ENCODE results near the gene LRRC3. TPM values are rescaled to one million over a fixed set of nuclear protein-coding genes. Genes with fewer than 3 reads are reported as not detected.

The LRRC3 gene
- total RNA-seq, 1 donor from 2014 or later: 2.1 TPM

DNA sequence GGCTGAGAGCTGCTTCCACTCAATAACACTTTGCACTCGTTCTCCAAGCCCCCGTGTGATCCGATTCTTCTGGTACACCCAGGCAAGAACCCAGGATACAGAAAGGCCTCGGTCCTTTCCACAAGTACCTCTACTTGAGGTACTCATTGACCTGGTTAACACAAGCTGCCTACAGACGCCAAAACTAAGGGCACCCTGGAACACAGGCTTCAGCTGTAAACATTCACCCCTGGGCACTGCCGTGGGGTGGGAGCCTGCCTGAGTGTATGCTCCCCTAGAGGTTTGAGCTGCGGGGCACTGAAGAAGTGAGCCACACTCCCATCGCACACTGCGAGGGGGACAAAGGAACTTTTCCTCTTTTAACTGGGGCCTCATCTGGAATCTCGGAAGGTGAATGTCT lies 30.5 kb downstream of the LRRC3 start:
- no peak for ATAC-seq
- no peak for DNase-seq
- intact Hi-C loops (cut with micrococcal nuclease): no loop called here

DNA sequence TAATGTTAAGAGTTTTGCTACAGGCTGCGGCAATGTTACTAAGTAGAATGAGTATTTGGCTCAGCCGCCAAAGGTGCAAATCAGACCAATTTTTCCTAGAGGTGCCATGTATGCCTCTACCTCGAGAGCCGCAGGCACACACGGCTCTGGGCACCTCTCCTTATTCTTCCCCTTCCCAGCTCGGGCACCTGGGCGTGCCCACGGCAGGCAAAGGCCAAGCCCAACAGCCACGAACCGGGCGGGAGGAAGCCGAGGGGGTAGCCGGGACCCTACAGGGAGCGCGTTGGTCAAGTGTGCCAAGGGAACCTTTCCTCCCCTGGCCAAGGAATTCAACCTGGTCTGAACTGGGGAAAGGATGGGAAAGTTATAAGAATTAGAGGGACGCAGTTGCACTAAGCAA lies 31.0 kb downstream of the LRRC3 start:
- ATAC-seq: no peak
- no peak for DNase-seq
- intact Hi-C loops (cut with micrococcal nuclease): no loop called here

DNA sequence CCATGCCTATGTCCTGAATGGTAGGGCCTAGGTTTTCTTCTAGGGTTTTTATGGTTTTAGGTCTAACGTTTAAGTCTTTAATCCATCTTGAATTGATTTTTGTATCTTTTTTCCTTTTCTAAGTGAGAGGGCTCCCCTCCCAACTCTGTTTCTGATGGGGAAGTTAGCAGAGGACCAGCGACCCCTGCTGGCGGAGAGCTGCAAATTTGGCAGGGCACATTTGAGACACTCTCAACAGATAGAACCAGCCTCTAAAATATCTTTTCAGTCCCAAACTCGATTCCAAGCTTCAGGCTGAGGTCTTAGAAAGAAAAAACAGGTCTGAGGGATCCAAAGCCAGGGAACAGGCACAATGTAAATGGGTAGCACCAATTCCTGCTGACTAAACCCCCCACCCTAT lies 32.5 kb downstream of the LRRC3 start:
- intact Hi-C loops (cut with micrococcal nuclease): no loop called here
- ATAC-seq (no peak), DNase-seq (no peak)

GRCh38 chr21:44489962-44490361 lies 34.7 kb downstream of the LRRC3 start:
- ATAC-seq (no peak), DNase-seq (no peak)
- intact Hi-C loops (cut with micrococcal nuclease): loop anchor here (10.0 kb wide), 1 partner anchor 65 kb away; the partner anchor contains the start of genes KRTAP10-2 and KRTAP10-3

- intact Hi-C loops (cut with micrococcal nuclease): loop anchor here (10.0 kb wide), 1 partner anchor 64 kb away; the partner anchor contains the start of genes KRTAP10-2 and KRTAP10-3
- DNase-seq: no peak
- ATAC-seq: no peak
Observed at GRCh38 chr21:44490405-44490804, 35.1 kb downstream of the LRRC3 start.

DNA sequence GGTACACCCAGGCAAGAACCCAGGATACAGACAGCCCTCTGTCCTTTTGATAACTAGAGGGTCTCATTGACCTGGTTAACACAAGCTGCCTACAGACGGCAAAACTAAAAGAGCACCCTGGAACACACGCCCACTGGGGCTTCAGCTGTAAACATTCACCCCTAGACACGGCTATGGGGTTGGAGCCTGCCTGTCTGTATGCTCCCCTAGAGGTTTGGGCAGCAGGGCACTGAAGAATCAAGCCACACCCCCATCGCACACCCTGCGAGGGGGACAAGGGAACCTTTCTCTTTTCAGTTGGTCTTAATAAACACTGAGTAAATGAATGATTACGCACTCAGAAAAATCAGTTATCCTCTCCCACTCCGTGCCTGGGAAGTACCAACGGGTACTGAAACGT lies 35.5 kb downstream of the LRRC3 start:
- ATAC-seq (no peak), DNase-seq (no peak)
- intact Hi-C loops (cut with micrococcal nuclease): loop anchor here (10.0 kb wide), 1 partner anchor 64 kb away; the partner anchor contains the start of genes KRTAP10-2 and KRTAP10-3

- no peak for DNase-seq
- no peak for ATAC-seq
- intact Hi-C loops (cut with micrococcal nuclease): loop anchor here (10.0 kb wide), 1 partner anchor 62 kb away; the partner anchor contains the start of genes KRTAP10-2 and KRTAP10-3
Observed at GRCh38 chr21:44492567-44493385, 37.5 kb downstream of the LRRC3 start.

- ATAC-seq: no peak
- intact Hi-C loops (cut with micrococcal nuclease): loop anchor here (10.0 kb wide), 1 partner anchor 60 kb away; the partner anchor contains the start of genes KRTAP10-2 and KRTAP10-3
- DNase-seq: no peak
Observed at GRCh38 chr21:44494418-44494817, 39.1 kb downstream of the LRRC3 start.

DNA sequence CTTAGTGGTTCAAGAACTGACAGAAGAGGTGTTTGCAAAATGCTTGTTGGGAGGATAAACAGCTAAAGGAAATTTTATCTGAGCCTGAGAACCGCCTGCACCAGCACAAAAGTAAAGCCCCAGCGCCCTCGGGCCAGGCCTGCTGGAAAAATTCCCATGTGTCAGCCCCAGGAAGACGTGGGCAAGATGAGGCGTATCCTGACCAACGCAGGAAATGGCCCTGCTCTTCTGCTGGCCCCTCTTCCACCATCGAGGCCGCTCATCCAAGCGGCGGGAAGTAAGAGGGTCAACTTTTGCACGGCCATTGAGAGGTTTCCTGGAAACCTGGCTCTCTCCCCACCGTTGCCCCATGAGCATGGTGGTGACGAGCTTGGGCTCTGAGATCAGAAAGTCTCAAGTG lies 39.6 kb downstream of the LRRC3 start:
- ATAC-seq: no peak
- intact Hi-C loops (cut with micrococcal nuclease): loop anchor here (10.0 kb wide), 1 partner anchor 60 kb away; the partner anchor contains the start of genes KRTAP10-2 and KRTAP10-3
- DNase-seq: no peak

- DNase-seq (no peak), ATAC-seq (peak; percentile 88)
- intact Hi-C loops (cut with micrococcal nuclease): loop anchor here (10.0 kb wide), 1 partner anchor 59 kb away; the partner anchor contains the start of genes KRTAP10-2 and KRTAP10-3
Observed at GRCh38 chr21:44495611-44496563, 40.6 kb downstream of the LRRC3 start.

- ATAC-seq (peak; percentile 35), DNase-seq (no peak)
- intact Hi-C loops (cut with micrococcal nuclease): loop anchor here (10.0 kb wide), 1 partner anchor 58 kb away; the partner anchor contains the start of genes KRTAP10-2 and KRTAP10-3
Observed at GRCh38 chr21:44496564-44497550, 41.5 kb downstream of the LRRC3 start.

GRCh38 chr21:44497703-44498126 lies 42.4 kb downstream of the LRRC3 start:
- no peak for DNase-seq
- ATAC-seq: peak; percentile 17
- intact Hi-C loops (cut with micrococcal nuclease): loop anchor here (10.0 kb wide), 1 partner anchor 57 kb away; the partner anchor contains the start of genes KRTAP10-2 and KRTAP10-3

GRCh38 chr21:44498280-44499210 lies 43.2 kb downstream of the LRRC3 start:
- DNase-seq (no peak), ATAC-seq (no peak)
- intact Hi-C loops (cut with micrococcal nuclease): loop anchor here (10.0 kb wide), 1 partner anchor 56 kb away; the partner anchor contains the start of genes KRTAP10-2 and KRTAP10-3

DNA sequence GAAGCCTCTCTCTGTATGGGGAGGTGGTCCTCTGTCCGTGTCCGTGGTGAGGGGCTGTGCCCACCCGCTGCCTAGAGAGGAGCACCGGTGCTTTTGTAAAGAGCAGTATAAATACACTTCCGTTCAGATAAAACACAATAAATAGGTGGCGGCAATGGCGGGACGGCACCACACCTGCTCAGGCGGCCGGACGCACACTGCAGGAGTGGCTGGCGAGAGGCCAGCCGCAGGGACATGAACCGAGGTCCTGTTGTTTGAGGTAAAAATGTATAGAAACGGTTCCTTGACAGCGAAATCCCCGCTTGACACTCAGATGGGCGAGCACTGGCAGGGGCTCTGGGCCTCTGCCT lies 43.9 kb downstream of the LRRC3 start:
- DNase-seq (no peak), ATAC-seq (no peak)
- intact Hi-C loops (cut with micrococcal nuclease): loop anchor here (10.0 kb wide), 1 partner anchor 56 kb away; the partner anchor contains the start of genes KRTAP10-2 and KRTAP10-3

DNA sequence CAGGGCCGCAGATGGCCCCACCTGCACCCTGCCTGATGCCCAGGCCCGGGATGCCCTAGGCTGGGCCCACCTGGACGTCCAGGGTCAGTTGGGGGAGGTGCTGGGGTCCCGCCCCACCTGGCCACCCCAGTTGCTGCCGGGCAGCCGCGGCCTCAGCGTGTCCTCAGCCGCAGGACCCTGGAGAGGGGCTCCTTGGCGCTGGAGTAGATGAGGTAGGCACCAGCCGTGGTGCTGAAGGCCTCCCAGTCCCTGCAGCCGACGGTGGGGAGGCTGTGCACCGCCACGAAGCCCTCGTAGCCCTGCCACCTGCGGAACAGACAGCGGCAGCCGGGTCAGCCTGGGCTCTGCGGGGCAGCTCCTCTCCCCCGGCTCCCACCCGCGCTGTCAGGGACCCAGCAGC lies 44.3 kb downstream of the LRRC3 start:
- ATAC-seq (no peak), DNase-seq (no peak)
- intact Hi-C loops (cut with micrococcal nuclease): loop anchor here (10.0 kb wide), 1 partner anchor 55 kb away; the partner anchor contains the start of genes KRTAP10-2 and KRTAP10-3

DNA sequence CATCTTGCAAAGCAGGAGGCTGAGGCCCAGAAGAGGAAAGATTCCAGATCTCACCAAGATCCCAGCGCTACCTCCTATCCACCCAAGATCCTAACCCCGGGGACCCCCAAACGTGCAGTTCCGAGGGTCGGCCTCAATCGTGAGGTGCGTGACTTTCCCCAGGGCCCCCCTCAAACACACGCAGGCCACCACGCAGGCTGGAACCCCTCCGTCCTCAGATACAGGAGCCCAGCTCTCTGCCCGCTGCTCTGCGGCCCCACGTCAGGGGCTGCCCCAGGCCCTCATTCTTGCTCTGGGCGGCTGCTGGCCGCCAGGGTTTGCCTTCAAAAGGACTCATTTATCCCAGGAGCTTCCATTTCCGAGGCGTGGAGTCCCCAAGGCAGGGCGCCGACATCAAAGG lies 44.8 kb downstream of the LRRC3 start:
- intact Hi-C loops (cut with micrococcal nuclease): no loop called here
- DNase-seq (no peak), ATAC-seq (no peak)

Measured in left ventricle myocardium superior (tissue), 1 donor.